Measurements from ENCODE around the gene ARPC1A.
"Not testable (repeated sequence)": the region's sequence is repeated elsewhere in the genome, so short reads cannot be mapped to it uniquely, and the experiment has no call there.

Gene ARPC1A

GRCh38 chr7:99385564-99385963 lies 59.9 kb downstream of the ARPC1A start:
- Histone ChIP-seq H3K79me2 (ENCODE audit: insufficient read depth, low read length) (peaks cover 30% of the 10 kb centered on the region), H3K9ac (ENCODE audit: low read depth, low read length, poor library complexity, severe bottlenecking) (no peak overlapping the region), H3K36me3 (ENCODE audit: insufficient read depth, low read length) (peaks cover 23% of the 10 kb centered on the region; the same call in 1 of the 2 replicates), H3K9me2 (replicated peaks; ENCODE audit: low read depth, low read length) (no peaks in the 10 kb centered on the region), H3K4me1 (ENCODE audit: insufficient read depth, low read length, poor library complexity, severe bottlenecking) (peaks cover 13% of the 10 kb centered on the region), H4K20me1 (ENCODE audit: insufficient read depth, low read length, poor library complexity, severe bottlenecking) (peaks cover 4% of the 10 kb centered on the region), H3K27me3 (ENCODE audit: insufficient read depth, low read length, poor library complexity, severe bottlenecking) (no peaks in the 10 kb centered on the region), H3K4me3 (ENCODE audit: low read length, poor library complexity, severe bottlenecking) (no peak overlapping the region), H3K9me3 (ENCODE audit: insufficient read depth, low read depth, low read length) (no peaks in the 10 kb centered on the region), H3F3A (ENCODE audit: low read depth) (no peaks in the 10 kb centered on the region), H3K4me2 (ENCODE audit: low read depth, low read length, poor library complexity, severe bottlenecking) (no peak overlapping the region), H2AFZ (ENCODE audit: low read length) (no peak overlapping the region)
- TF ChIP-seq CTCF (conservative IDR thresholded peaks at IDR 0.05; ENCODE audit: low read length) (no peak), EZH2phosphoT487 (IDR thresholded peaks at IDR 0.05; ENCODE audit: borderline replicate concordance) (no peak)

GRCh38 chr7:99386584-99387238 lies 61.0 kb downstream of the ARPC1A start:
- Histone ChIP-seq H3K4me3 (ENCODE audit: low read length, poor library complexity, severe bottlenecking) (no peak overlapping the region), H3F3A (ENCODE audit: low read depth) (no peaks in the 10 kb centered on the region), H2AFZ (ENCODE audit: low read length) (no peak overlapping the region), H3K4me2 (ENCODE audit: low read depth, low read length, poor library complexity, severe bottlenecking) (no peak overlapping the region), H3K79me2 (ENCODE audit: insufficient read depth, low read length) (peaks cover 19% of the 10 kb centered on the region; the same call in 1 of the 2 replicates), H3K27me3 (ENCODE audit: insufficient read depth, low read length, poor library complexity, severe bottlenecking) (no peaks in the 10 kb centered on the region), H3K4me1 (ENCODE audit: insufficient read depth, low read length, poor library complexity, severe bottlenecking) (peaks cover 1% of the 10 kb centered on the region), H3K9ac (ENCODE audit: low read depth, low read length, poor library complexity, severe bottlenecking) (no peak overlapping the region), H4K20me1 (ENCODE audit: insufficient read depth, low read length, poor library complexity, severe bottlenecking) (peaks cover 4% of the 10 kb centered on the region), H3K36me3 (ENCODE audit: insufficient read depth, low read length) (peaks cover 34% of the 10 kb centered on the region; the same call in 1 of the 2 replicates), H3K9me3 (ENCODE audit: insufficient read depth, low read depth, low read length) (no peaks in the 10 kb centered on the region), H3K9me2 (replicated peaks; ENCODE audit: low read depth, low read length) (no peaks in the 10 kb centered on the region)
- TF ChIP-seq CTCF (conservative IDR thresholded peaks at IDR 0.05; ENCODE audit: low read length) (peak; percentile 57), EZH2phosphoT487 (IDR thresholded peaks at IDR 0.05; ENCODE audit: borderline replicate concordance) (no peak)

GRCh38 chr7:99387239-99387635 lies 61.5 kb downstream of the ARPC1A start:
- not testable (repeated sequence) for H3K4me2 ChIP-seq (ENCODE audit: low read depth, low read length, poor library complexity, severe bottlenecking); H4K20me1 ChIP-seq (ENCODE audit: insufficient read depth, low read length, poor library complexity, severe bottlenecking)
- peaks cover 39% of the 10 kb centered on the region; the same call in 1 of the 2 replicates for H3K36me3 ChIP-seq (ENCODE audit: insufficient read depth, low read length)

GRCh38 chr7:99387912-99388311 lies 62.2 kb downstream of the ARPC1A start:
- Histone ChIP-seq H3K9me3 (ENCODE audit: insufficient read depth, low read depth, low read length) (no peaks in the 10 kb centered on the region), H3K27me3 (ENCODE audit: insufficient read depth, low read length, poor library complexity, severe bottlenecking) (no peaks in the 10 kb centered on the region), H4K20me1 (ENCODE audit: insufficient read depth, low read length, poor library complexity, severe bottlenecking) (peaks cover 4% of the 10 kb centered on the region), H2AFZ (ENCODE audit: low read length) (no peak overlapping the region), H3K4me1 (ENCODE audit: insufficient read depth, low read length, poor library complexity, severe bottlenecking) (no peaks in the 10 kb centered on the region), H3K36me3 (ENCODE audit: insufficient read depth, low read length) (peaks cover 41% of the 10 kb centered on the region; the same call in 1 of the 2 replicates), H3K79me2 (ENCODE audit: insufficient read depth, low read length) (peaks cover 14% of the 10 kb centered on the region; the same call in 1 of the 2 replicates), H3K9me2 (replicated peaks; ENCODE audit: low read depth, low read length) (no peaks in the 10 kb centered on the region), H3K4me2 (ENCODE audit: low read depth, low read length, poor library complexity, severe bottlenecking) (no peak overlapping the region), H3K9ac (ENCODE audit: low read depth, low read length, poor library complexity, severe bottlenecking) (no peak overlapping the region), H3K4me3 (ENCODE audit: low read length, poor library complexity, severe bottlenecking) (no peak overlapping the region), H3F3A (ENCODE audit: low read depth) (no peaks in the 10 kb centered on the region)
- no peak for TF ChIP-seq CTCF (conservative IDR thresholded peaks at IDR 0.05; ENCODE audit: low read length)
- TF ChIP-seq EZH2phosphoT487 (IDR thresholded peaks at IDR 0.05; ENCODE audit: borderline replicate concordance) = no peak

More at GRCh38 chr7:99387239-99387635, 61.5 kb downstream of the ARPC1A start:
- not testable (repeated sequence) for H3K9me2 ChIP-seq (replicated peaks; ENCODE audit: low read depth, low read length); H3K4me1 ChIP-seq (ENCODE audit: insufficient read depth, low read length, poor library complexity, severe bottlenecking); H3K9me3 ChIP-seq (ENCODE audit: insufficient read depth, low read depth, low read length); H3K4me3 ChIP-seq (ENCODE audit: low read length, poor library complexity, severe bottlenecking); H3F3A ChIP-seq (ENCODE audit: low read depth); H3K27me3 ChIP-seq (ENCODE audit: insufficient read depth, low read length, poor library complexity, severe bottlenecking); H2AFZ ChIP-seq (ENCODE audit: low read length); H3K9ac ChIP-seq (ENCODE audit: low read depth, low read length, poor library complexity, severe bottlenecking)
- peaks cover 16% of the 10 kb centered on the region; the same call in 1 of the 2 replicates for H3K79me2 ChIP-seq (ENCODE audit: insufficient read depth, low read length)
